Measurements from ENCODE around the gene HEBP2.

- TF ChIP-seq CTCF (IDR thresholded peaks at IDR 0.05) (no peak), EZH2 (IDR thresholded peaks at IDR 0.05) (no peak), EZH2phosphoT487 (IDR thresholded peaks at IDR 0.05) (no peak)
These were observed 35.5 kb downstream of the HEBP2 start for GRCh38 chr6:138439546-138439945.
